ENCODE data around the gene PSEN1. TPM values are rescaled to one million over a fixed set of nuclear protein-coding genes. Genes with fewer than 3 reads are reported as not detected.

PSEN1 gene
- total and polyA plus RNA-seq, 12 donors = 15.7 to 83.8 (median 51.2) TPM

- Histone ChIP-seq H3K36me3 (replicated peaks in 1 of 2) (peaks cover 0 to 46% of the 10 kb centered on the region in 2 donors), H3K27me3 (no peaks in the 10 kb centered on the region), H3K9me3 (replicated peaks in 1 of 3) (no peaks in the 10 kb centered on the region), H3K27ac (no peak overlapping the region), H3K4me3 (no peak overlapping the region), H3K4me1 (replicated peaks in 1 of 2) (no peaks in the 10 kb centered on the region)
- intact Hi-C loops (cut with DNase I) = no loop called here
- WGBS, 4 donors = 84 to 95% (median 92%) methylated on average over 4 of the region's 4 CpGs
- no peak for DNase-seq
- TF ChIP-seq POLR2A (IDR thresholded peaks at IDR 0.05) (no peak), CTCF (IDR thresholded peaks at IDR 0.05) (no peak)
Observed at GRCh38 chr14:73220061-73220460, 83.8 kb downstream of the PSEN1 start.

GRCh38 chr14:73220634-73221033 lies 84.3 kb downstream of the PSEN1 start:
- Histone ChIP-seq H3K9me3 (replicated peaks in 1 of 3) (no peaks in the 10 kb centered on the region), H3K27me3 (no peaks in the 10 kb centered on the region), H3K4me1 (replicated peaks in 1 of 2) (no peaks in the 10 kb centered on the region), H3K4me3 (no peak overlapping the region), H3K27ac (no peak overlapping the region), H3K36me3 (replicated peaks in 1 of 2) (peaks cover 0 to 46% of the 10 kb centered on the region in 2 donors)
- intact Hi-C loops (cut with DNase I) = no loop called here
- TF ChIP-seq POLR2A (IDR thresholded peaks at IDR 0.05) = no peak
- no peak for TF ChIP-seq CTCF (IDR thresholded peaks at IDR 0.05)
- WGBS, 4 donors = 93 to 99% (median 94%) methylated on average over 5 of the region's 5 CpGs
- DNase-seq = no peak

GRCh38 chr14:73221945-73222344 lies 85.6 kb downstream of the PSEN1 start:
- Histone ChIP-seq H3K4me3 (no peak overlapping the region), H3K27ac (no peak overlapping the region), H3K9me3 (replicated peaks in 1 of 3) (no peaks in the 10 kb centered on the region), H3K27me3 (no peaks in the 10 kb centered on the region), H3K36me3 (replicated peaks in 1 of 2) (peaks cover 0 to 43% of the 10 kb centered on the region in 2 donors), H3K4me1 (replicated peaks in 1 of 2) (no peaks in the 10 kb centered on the region)
- 75 to 89% (median 80%) methylated on average over 2 of the region's 2 CpGs for WGBS, 4 donors
- intact Hi-C loops (cut with DNase I) = no loop called here
- TF ChIP-seq CTCF (IDR thresholded peaks at IDR 0.05) (no peak), POLR2A (IDR thresholded peaks at IDR 0.05) (no peak)
- no peak for DNase-seq

GRCh38 chr14:73223049-73223448 lies 86.7 kb downstream of the PSEN1 start:
- Histone ChIP-seq H3K27ac (no peak overlapping the region), H3K27me3 (no peaks in the 10 kb centered on the region), H3K9me3 (replicated peaks in 1 of 3) (no peaks in the 10 kb centered on the region), H3K36me3 (replicated peaks in 1 of 2) (peaks cover 0 to 32% of the 10 kb centered on the region in 2 donors), H3K4me3 (no peak overlapping the region), H3K4me1 (replicated peaks in 1 of 2) (peaks cover 0 to 3% of the 10 kb centered on the region in 2 donors)
- no peak for TF ChIP-seq POLR2A (IDR thresholded peaks at IDR 0.05)
- no peak for TF ChIP-seq CTCF (IDR thresholded peaks at IDR 0.05)
- intact Hi-C loops (cut with DNase I) = no loop called here
- 68 to 70% (median 69%) methylated on average over 5 of the region's 5 CpGs for WGBS, 4 donors
- DNase-seq = no peak
